Inflammatory macrophage treated with lipopolysaccharide for 1 hour (primary cell): ENCODE measurements around the gene XAF1.
"Not testable (repeated sequence)": the region's sequence is repeated elsewhere in the genome, so short reads cannot be mapped to it uniquely, and the experiment has no call there.

Experiments
- DNase-seq, 2 donors: peaks; one replicate each; pipeline ENCODE4 v3.0.0-alpha.2; 2020 to 2022

The XAF1 gene

GRCh38 chr17:6755731-6756184, at the start of gene XAF1:
Gene XAF1, plus strand, starts transcription at chr17:6756046. Its CDS starts 33 bp downstream, at chr17:6756079.
- peak; percentile 60 to 92 for DNase-seq

DNA sequence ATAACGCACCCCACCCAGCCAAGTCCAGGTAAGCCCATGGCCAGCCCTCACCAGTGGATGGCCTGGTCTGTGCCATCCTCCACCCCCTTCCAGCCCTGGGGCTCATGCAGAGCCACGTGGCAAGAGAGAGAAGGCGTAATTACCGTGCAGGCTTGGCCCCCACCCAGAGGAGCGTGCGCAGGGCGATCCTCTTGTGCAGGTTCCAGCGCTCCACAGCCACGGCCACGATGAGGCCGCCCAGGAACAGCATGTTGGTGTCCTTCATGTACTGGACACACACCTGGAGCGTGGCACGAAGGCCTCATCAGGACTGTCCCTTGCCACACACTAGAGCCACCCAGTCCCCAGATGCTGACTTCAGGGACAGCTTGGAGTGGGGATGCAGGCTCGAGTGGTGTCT, 49.3 kb upstream of the XAF1 start:
- no peak for DNase-seq

- no peak for DNase-seq
These were observed 48.9 kb upstream of the XAF1 start for GRCh38 chr17:6706996-6707395.

DNA sequence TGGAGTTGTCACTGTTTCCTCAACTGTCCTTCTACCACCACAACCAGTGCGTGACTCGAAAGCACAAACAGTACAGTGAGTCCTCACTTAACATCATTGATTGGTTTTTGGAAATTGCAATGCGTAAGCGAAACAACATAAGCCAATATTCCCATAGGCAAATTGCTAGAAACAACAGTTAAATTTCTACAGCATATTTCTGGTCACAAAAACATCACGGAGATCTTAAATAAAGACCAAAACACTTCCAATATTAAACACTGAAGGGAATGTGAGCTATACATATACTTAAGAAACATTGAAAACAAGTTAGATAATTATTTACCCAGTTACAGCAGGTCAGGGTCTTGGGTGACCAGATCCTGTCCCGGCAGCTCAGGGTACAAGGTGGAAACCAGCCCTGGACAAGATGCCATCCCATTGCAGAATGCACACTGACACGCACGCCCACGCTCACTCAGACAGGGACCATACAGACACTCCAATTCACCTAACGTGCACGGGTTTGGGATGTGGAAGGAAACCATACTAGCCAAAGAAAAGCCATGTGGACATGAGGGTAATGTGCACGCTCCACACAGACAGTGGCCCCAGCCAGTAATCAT, 47.4 kb upstream of the XAF1 start:
- DNase-seq = no peak

DNA sequence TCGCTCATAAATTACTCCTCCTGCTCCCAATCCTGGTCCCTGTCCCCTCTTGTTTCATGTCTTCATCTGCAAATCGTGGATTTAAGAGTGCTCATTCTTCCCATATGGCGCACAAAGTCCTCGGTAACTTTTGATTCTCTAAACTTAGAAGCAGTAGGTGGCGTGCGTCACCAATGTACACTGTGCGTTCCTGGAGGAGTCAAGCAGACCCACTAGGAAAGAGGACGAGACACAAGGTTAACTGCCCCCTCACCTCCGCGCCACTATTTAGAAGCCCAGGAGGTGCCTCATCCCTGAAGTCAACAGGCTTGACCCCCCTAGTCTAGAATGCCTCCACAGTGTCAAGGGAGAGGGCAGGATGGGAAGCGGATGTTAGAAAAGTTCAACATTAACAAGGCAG, 45.5 kb upstream of the XAF1 start:
- DNase-seq = no peak

GRCh38 chr17:6711081-6711674, 44.7 kb upstream of the XAF1 start:
- no peak for DNase-seq

GRCh38 chr17:6711681-6712057, 44.2 kb upstream of the XAF1 start:
- DNase-seq = peak; percentile 67 to 68

- no peak for DNase-seq
These were observed 43.6 kb upstream of the XAF1 start for GRCh38 chr17:6712058-6712853.

GRCh38 chr17:6712854-6713129, 43.1 kb upstream of the XAF1 start:
- no peak for DNase-seq

DNA sequence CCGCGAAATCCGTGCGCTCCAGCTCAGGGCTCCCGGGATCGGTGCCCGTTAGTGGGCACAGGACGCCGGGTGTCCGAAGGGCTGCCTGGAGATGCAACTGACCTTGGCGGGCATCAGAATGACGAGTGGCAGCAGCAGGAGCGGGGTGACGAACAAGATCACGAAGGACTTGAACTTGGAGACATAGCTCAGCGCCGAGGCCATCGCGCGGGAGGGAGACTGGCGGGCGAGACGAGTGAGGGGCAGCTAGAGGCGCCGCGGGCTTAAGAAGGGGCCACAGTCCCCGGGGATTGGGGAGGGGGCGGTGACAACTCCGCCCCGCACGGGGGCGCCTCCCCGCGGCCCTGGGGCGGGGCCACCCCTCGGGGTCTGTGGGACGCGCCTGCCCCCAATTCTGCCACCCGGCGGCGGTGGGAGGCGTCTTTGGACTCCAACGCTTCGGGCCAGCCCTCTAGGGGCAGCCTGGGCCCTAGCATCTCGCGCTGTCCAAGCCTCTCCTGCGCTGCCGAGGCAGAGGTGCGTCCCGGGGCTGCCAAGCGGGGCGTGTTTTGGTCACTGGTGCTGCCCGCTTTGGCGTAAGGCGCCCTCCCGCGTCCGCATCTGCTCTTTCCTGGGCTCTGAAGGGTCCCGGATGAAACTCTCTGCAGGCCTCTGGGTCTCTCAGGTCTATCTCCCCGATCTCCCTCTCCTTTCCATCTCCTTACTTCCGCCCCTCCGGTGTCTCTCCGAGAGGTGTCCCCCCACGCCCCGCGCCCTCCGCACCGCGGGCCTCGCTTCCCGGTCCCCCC, 42.5 kb upstream of the XAF1 start, which contains the start of gene SLC13A5:
SLC13A5 (minus strand) TSS at position 240 of the 788 bp plus-strand sequence; CDS start at position 204, 36 bp downstream.
- DNase-seq = no peak

DNA sequence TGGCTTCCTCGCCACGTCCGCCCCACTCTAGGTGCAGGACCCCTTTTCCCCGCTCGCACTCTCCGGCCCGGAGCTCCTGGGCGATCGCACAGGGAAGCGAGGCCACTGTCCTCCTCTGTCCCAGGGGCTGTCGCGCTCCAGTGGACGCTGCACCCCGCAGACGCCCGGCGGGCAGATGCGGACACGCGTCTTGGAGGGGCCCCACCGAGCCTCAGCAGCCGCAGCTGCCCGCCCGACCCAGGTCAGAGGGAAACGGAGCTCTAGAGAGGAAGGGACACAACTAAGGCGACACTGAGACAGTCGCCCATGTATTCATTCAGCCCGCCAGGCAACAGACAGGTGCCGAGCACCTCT, 42.0 kb upstream of the XAF1 start:
- DNase-seq = no peak

GRCh38 chr17:6714315-6714874, 41.5 kb upstream of the XAF1 start:
- no peak for DNase-seq

- DNase-seq = no peak
These were observed 39.1 kb upstream of the XAF1 start for GRCh38 chr17:6716736-6717135.

GRCh38 chr17:6721744-6722143, 34.1 kb upstream of the XAF1 start:
- no peak for DNase-seq

DNA sequence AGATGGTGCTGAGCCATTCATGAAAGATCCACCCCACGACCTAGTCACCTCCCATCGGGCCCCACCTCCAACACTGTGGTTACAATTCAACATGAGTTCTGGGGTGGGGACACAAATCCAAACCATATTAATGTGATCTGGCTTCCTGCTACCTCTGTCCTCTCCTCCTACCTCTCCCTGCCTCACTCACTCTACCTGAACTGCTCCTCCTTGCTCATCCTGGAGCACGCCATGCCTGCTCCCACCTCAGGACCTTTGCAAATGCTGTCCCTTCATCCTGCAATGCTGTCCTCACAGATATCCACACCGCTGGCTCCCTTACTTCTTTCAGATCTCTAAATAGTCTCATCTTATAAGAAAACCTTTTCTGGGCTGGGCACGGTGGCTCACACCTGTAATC, 31.8 kb upstream of the XAF1 start:
- DNase-seq = no peak

DNA sequence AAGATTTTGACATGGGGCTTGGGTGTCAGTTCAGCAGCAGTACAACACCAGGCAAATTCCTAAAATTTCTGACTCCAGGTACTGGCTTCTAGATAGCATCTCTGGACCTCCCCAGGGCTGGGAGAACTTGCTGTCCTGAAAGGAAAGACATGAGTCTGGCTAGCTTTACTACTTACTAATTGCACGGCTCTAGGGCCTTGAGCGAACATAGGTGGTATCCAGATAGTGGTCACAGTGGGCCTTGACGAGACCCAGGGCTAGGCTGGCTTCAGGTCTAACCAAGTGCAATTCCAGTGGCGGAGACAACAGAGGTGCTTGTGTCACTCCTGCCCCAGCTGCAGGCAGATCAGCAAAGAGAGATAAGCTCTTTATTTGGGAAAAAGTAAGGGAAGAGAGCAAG, 26.3 kb upstream of the XAF1 start:
- DNase-seq = no peak

GRCh38 chr17:6746665-6747064, 9.2 kb upstream of the XAF1 start:
- not testable (repeated sequence) for DNase-seq

DNA sequence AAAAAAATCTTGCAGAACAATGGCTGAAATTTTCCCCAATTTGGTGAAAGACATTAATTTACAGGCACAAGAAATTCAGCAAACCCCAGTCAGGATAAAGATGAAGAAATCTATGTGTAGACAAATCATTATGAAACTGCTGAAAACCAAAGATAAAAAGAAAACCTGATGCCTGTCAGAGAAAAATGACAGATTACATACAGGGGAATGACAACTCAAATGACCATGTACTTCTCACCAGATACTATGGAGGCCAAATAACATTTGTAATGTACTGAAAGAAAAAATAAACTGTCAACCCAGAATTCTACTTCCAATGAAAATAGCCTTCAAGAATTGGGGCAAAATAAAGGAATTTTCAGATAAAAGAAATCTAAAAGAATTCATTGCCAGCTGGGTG, 7.2 kb upstream of the XAF1 start:
- DNase-seq = no peak

DNA sequence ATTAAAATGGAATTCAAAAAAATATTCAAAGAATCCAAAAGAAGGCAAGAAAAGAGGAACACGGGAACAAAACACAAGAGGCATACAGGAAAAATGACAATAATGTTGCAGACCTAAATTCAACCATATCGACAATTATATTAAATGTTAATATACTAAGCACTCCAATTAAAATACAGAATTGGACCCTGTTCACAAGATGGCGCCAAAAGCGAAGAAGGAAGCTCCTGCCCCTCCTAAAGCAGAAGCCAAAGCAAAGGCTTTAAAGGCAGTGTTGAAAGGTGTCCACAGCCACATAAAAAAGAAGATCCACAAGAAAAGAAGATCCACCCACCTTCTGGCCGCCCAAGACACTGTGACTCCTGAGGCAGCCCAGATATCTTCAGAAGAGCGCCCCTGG, 6.3 kb upstream of the XAF1 start:
- peak in 1 of 2 donors; percentile 23 for DNase-seq

DNA sequence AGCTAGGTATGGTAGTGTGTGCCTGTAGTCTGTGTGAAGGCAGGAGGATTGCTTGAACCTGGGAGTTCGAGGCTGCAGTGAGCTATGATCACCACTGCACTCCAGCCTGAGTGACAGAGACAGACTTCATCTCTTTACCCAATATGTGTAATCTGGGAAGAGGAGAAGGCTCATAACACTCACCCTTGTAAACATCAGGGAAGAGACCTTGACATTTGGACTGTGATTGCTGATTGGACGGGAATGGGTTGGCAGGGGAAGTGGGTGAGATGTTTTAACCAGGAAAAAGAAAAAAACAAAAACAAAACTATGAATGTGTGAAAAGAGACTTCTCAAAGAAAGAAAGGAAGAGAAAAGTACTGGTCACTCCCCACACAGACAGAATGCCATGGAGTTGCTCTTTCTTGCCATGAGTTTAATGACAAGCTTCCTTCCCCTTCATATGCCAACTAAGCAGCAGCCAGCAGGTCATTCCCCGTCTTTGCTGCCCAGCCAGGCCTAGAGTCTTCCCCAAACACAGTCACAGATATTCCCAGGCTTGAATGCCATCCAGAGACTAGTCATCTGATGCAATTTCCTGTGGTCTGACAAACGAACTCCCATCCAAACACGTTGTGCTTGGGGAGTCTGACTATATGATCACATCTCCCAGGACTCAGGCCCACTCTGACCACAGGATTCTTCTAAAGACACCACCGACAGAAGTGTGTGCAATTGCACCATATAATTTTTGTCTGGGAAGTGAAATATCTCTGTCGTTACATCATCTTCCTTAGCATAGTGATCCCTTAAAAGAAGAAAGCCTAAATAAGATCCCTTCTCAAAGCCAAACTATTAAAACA, 3.6 kb upstream of the XAF1 start:
- DNase-seq = peak; percentile 69 to 85

GRCh38 chr17:6753006-6753445, 2.8 kb upstream of the XAF1 start:
- peak in 1 of 2 donors; percentile 12 for DNase-seq

DNA sequence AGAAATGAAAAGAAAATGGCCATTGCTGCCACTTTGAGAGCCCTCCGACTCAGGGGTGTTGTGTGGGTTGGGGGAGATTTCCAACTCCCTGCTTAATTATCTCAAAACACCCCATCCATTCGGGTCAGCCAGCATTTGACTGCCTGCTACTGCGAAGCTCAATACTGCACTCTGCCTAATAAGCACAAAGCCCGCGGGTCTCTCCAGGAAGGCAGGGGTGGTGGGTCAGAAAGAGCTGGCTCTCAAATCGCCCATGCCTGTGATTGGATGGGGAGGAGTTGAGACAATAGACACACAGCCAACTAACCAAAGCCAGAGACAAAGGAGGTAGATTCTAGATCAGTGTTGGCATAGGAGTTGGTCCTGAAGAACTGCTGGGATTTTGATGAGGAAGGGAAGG, 2.3 kb upstream of the XAF1 start:
- DNase-seq = no peak
